GM21360 (cell line): Measurements from ENCODE around the gene SALL4.
"Not testable (repeated sequence)": the region's sequence is repeated elsewhere in the genome, so short reads cannot be mapped to it uniquely, and the experiment has no call there.

Experiments used
- ATAC-seq: cut with Tn5 transposase; IDR thresholded peaks from one replicate; pipeline ENCODE4 v1.9.1; 2021; ENCODE audit warnings: mild to moderate bottlenecking, moderate library complexity; ENCODE audit not compliant: unreplicated experiment

Gene SALL4

GRCh38 chr20:51739722-51740249 is 62.5 kb downstream of the SALL4 start:
- no peak for ATAC-seq

- no peak for ATAC-seq
Measured at GRCh38 chr20:51738877-51739447, 63.4 kb downstream of the SALL4 start.

GRCh38 chr20:51738261-51738660 is 64.1 kb downstream of the SALL4 start:
- not testable (repeated sequence) for ATAC-seq

- ATAC-seq = no peak
Measured at GRCh38 chr20:51736947-51737346, 65.4 kb downstream of the SALL4 start.

- ATAC-seq = no peak
Measured at GRCh38 chr20:51735728-51736600, 66.4 kb downstream of the SALL4 start.

- ATAC-seq = no peak
Measured at GRCh38 chr20:51734876-51735720, 67.2 kb downstream of the SALL4 start.

GRCh38 chr20:51733070-51733469 is 69.3 kb downstream of the SALL4 start:
- ATAC-seq = no peak
